Measurements from ENCODE around the gene SLC9A4.

- TF ChIP-seq YY1 (IDR thresholded peaks at IDR 0.05; ENCODE audit: insufficient read depth, insufficient read length) (no peak), SUZ12 (IDR thresholded peaks at IDR 0.05; ENCODE audit: extremely low read depth, insufficient read depth, insufficient read length) (no peak), ZNF274 (IDR thresholded peaks at IDR 0.05; ENCODE audit: low read depth, low read length) (no peak)
Measured at GRCh38 chr2:102480285-102481195, 7.5 kb downstream of the SLC9A4 start.

All from NT2/D1 (cell line).